Measurements from ENCODE around the gene TTC39C.

TTC39C gene

GRCh38 chr18:24170360-24170759, 155.8 kb downstream of the TTC39C start:
- ChIA-PET POLR2A (ENCODE audit: low non-redundant PET) (no interaction called here), CTCF (no interaction called here)
- TF ChIP-seq, protein P1, sequence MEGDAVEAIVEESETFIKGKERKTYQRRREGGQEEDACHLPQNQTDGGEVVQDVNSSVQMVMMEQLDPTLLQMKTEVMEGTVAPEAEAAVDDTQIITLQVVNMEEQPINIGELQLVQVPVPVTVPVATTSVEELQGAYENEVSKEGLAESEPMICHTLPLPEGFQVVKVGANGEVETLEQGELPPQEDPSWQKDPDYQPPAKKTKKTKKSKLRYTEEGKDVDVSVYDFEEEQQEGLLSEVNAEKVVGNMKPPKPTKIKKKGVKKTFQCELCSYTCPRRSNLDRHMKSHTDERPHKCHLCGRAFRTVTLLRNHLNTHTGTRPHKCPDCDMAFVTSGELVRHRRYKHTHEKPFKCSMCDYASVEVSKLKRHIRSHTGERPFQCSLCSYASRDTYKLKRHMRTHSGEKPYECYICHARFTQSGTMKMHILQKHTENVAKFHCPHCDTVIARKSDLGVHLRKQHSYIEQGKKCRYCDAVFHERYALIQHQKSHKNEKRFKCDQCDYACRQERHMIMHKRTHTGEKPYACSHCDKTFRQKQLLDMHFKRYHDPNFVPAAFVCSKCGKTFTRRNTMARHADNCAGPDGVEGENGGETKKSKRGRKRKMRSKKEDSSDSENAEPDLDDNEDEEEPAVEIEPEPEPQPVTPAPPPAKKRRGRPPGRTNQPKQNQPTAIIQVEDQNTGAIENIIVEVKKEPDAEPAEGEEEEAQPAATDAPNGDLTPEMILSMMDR (conservative IDR thresholded peaks at IDR 0.05; ENCODE audit: low read depth): no peak
- H3K27ac ChIP-seq: no peak overlapping the region
- DNase-seq (ENCODE audit: low spot score): no peak

DNA sequence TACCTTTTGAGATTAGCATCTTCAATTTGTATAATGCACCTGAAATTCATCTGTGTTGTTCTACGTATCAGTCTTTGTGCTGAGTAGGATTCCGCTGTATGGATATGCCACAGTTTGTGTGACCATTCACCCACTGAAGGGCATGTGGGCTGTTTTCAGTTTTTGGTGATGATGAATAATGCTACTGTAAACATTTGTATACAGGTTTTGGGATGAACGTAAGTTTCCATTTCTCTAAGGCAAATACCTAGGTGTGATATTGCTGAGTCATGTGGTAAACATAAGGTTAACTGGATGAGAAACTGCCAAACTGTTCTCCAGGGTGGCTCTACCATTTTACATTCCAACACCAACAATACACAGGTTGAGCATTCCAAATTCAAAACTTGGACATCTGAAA, 159.4 kb downstream of the TTC39C start:
- no peak overlapping the region for H3K27ac ChIP-seq
- ChIA-PET POLR2A (ENCODE audit: low non-redundant PET) (no interaction called here), CTCF (interaction anchor here (0.6 kb wide), 1 partner anchor 1273 kb away, joined by 4 read pairs; no protein-coding TSS in a partner anchor)
- TF ChIP-seq, protein P1 (conservative IDR thresholded peaks at IDR 0.05; ENCODE audit: low read depth): no peak
- no peak for DNase-seq (ENCODE audit: low spot score)

DNA sequence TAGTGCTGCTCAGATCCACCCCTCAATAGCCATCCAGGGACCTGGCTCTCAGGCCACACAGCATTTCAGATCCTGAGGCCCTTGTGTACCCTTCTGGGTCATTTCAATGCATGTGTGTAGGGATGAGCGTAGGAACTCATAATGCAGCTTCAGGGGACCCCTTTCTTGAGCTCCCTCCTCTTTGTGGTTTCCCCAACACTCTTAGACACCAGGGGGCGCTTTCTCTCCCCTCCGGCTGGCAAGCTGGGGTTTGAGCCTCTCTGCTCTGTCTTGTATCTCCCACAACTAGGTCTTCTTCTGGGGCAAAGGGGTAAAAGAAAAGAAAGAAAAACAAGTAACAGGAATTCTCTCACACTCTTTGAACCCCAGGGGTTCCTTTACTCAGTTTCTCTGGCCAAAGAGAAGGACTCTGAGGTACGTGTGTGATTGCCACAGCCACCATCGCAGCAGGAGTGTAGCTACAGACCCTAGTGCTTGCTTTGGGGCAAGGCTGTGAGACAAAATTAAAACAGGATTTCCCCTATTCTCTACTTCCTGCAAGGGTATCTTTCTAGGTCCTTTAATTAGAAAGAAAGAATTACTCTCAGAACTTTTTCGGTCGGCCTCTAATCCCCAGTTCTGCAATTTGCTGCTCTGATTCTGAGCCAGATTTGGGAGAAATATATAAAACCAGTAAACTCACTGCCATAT, 162.3 kb downstream of the TTC39C start:
- POLR2A ChIA-PET (ENCODE audit: low non-redundant PET): interaction anchor here (0.7 kb wide), 1 partner anchor 41 kb away, joined by 3 read pairs; no protein-coding TSS in a partner anchor
- peak; percentile 37 for DNase-seq (ENCODE audit: low spot score)

DNA sequence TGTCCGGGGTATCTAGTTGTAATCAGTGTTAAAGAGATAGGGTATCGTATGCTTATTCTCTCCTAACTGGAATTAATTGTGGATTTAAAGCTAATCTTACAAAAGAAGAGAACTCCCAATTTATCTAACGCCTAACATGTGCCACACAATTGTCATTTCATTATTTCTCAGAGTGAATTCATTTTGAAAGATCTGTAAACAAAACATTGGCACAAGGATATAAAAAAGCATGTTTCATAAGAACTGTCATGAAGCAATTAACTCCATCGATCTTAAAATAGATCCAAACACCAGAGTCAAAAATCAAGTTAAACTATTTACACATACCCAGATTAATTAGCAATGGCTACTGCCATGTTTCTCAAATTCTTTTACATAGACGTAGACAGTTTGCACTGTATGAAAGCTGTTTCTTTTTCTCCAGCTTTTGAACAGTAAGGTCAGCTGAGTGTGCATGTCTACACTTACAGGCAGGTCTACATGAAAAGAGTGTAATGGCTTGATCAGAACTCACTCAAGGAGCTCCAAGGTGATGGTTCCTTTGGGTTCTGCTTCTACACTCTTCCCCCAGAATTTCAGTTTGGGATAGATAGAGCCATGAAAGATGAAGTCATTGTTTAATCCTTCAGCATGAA, 163.1 kb downstream of the TTC39C start:
- ChIA-PET CTCF (no interaction called here), POLR2A (ENCODE audit: low non-redundant PET) (interaction anchor here (0.7 kb wide), 1 partner anchor 40 kb away, joined by 3 read pairs; no protein-coding TSS in a partner anchor)
- DNase-seq (ENCODE audit: low spot score): no peak
- TF ChIP-seq, protein P1 (conservative IDR thresholded peaks at IDR 0.05; ENCODE audit: low read depth): no peak
- no peak overlapping the region for H3K27ac ChIP-seq

More for the DNA sequence above, 162.3 kb downstream of the TTC39C start:
- TF ChIP-seq, protein P1 (conservative IDR thresholded peaks at IDR 0.05; ENCODE audit: low read depth): peak; percentile 75
- no peak overlapping the region for H3K27ac ChIP-seq
- CTCF ChIA-PET: interaction anchor here (0.6 to 1.2 kb wide), 6 partner anchors 11 to 321 kb away, joined by 3 to 6 read pairs (median 3); no protein-coding TSS in a partner anchor

DNA sequence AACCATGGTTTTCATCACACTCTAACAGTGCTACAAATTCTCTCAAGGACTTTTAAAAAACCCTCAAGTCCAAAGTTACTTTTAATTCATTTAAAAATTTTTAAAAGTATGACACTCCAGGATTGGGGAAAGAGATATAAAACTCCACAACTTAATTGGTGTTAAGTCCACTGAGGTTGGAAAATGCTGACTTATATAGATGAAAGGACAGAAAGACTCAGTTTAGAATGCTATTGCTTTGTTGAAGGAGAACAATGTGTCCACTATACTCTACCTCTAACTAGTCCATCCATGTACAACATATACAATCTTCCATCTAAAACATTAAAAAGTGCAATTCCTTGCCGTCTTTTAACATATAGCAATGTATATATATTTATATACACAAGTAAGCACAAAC, 165.5 kb downstream of the TTC39C start:
- DNase-seq (ENCODE audit: low spot score): no peak
- CTCF ChIA-PET: no interaction called here
- TF ChIP-seq, protein P1 (conservative IDR thresholded peaks at IDR 0.05; ENCODE audit: low read depth): no peak
- H3K27ac ChIP-seq: no peak overlapping the region
- POLR2A ChIA-PET (ENCODE audit: low non-redundant PET): no interaction called here

GRCh38 chr18:24181806-24182205, 167.3 kb downstream of the TTC39C start:
- ChIA-PET POLR2A (ENCODE audit: low non-redundant PET) (no interaction called here), CTCF (interaction anchor here (0.6 kb wide), 1 partner anchor 120 kb away, joined by 3 read pairs; no protein-coding TSS in a partner anchor)
- TF ChIP-seq, protein P1 (conservative IDR thresholded peaks at IDR 0.05; ENCODE audit: low read depth): no peak
- H3K27ac ChIP-seq: no peak overlapping the region
- DNase-seq (ENCODE audit: low spot score): peak; percentile 5

All from RWPE1 (cell line).